Sigmoid colon (tissue), 7 donors: ENCODE results near the gene TP53INP2. TPM values are rescaled to one million over a fixed set of nuclear protein-coding genes. Genes with fewer than 3 reads are reported as not detected.

Experiments
- DNase-seq: peaks from one replicate; pipeline ENCODE4 v3.0.0-alpha.2; 2019
- H3K27ac ChIP-seq, 4 donors: fragments of 200-600 bp; sonication (generic); one replicate each; pipeline ENCODE4 v1.5.1; 2016 to 2019; ENCODE audit warnings: mild to moderate bottlenecking in 1 of 4
- H3K27me3 ChIP-seq, 3 donors: fragments of 200-600 bp; sonication (generic); one replicate each; pipeline ENCODE4 v1.5.1; 2019; ENCODE audit warnings: mild to moderate bottlenecking in 1 of 3
- H3K36me3 ChIP-seq, 4 donors: fragments of 200-600 bp; sonication (generic); one replicate each; pipeline ENCODE4 v1.5.1; 2016 to 2019
- H3K4me1 ChIP-seq, 4 donors: fragments of 200-600 bp; sonication (generic); one replicate each; pipeline ENCODE4 v1.5.1; 2017 to 2019
- H3K4me3 ChIP-seq, 4 donors: fragments of 200-600 bp; sonication (generic); one replicate each; pipeline ENCODE4 v1.5.1; 2017 to 2019; ENCODE audit warnings: mild to moderate bottlenecking in 2 of 4, moderate library complexity in 1 of 4
- H3K9me3 ChIP-seq, 4 donors: fragments of 200-600 bp in 3 of 4; sonication (generic) in 3 of 4; one replicate each; pipeline versions ENCODE4 v1.5.1 to v1.6.1; 2013 to 2019
- EP300 ChIP-seq, 4 donors: sonication (generic); formaldehyde crosslinking; IDR thresholded peaks; one replicate each; pipeline ENCODE4 v1.6.1; 2017; ENCODE audit warnings: antibody characterized with exemption in 4 of 4
- POLR2A ChIP-seq, 2 donors: fragments of 450-650 bp; IDR thresholded peaks; one replicate each; pipeline ENCODE4 v1.6.1; 2016; ENCODE audit warnings: antibody characterized with exemption in 2 of 2, mild to moderate bottlenecking in 2 of 2, moderate library complexity in 2 of 2
- POLR2AphosphoS5 ChIP-seq, 4 donors: sonication (generic); formaldehyde crosslinking; IDR thresholded peaks; one replicate each; pipeline ENCODE4 v1.6.1; 2017; ENCODE audit warnings: antibody characterized with exemption in 4 of 4
- WGBS, 2 donors: extraction: QIAGEN DNeasy Blood & Tissue Kit; methylation state at CpG; one replicate each; pipeline ENCODE4 v1.1.7; 2013; 5-methylcytosine and 5-hydroxymethylcytosine counted together
- intact Hi-C: fragments of 100-400 bp; cut with DNase I; formaldehyde crosslinking; loops from one replicate; pipeline ENCODE4 v1.15.1; 2023
- polyA plus RNA-seq, 3 donors: library from polyadenylated mRNA; stranded (reverse); fragments of 200-250 nt; gene quantifications; one replicate each; pipeline ENCODE4 v1.2.3, GENCODE V29; 2013
- total RNA-seq, 4 donors: library from RNA; depleted of rRNA; stranded (reverse); fragments of >200 nt; gene quantifications; one replicate each; pipeline ENCODE4 v1.1.0, GENCODE V29; 2016
- TF ChIP-seq, protein P1 (sequence below), 4 experiments: fragments of 450-650 bp in 3 of 4; fragments of 200-600 bp in 1 of 4; IDR thresholded peaks; one replicate each; pipeline ENCODE4 v1.5.1; 2016 to 2019; ENCODE audit warnings: antibody characterized with exemption in 4 of 4, mild to moderate bottlenecking in 3 of 4, moderate library complexity in 2 of 4
- donor health status: healthy with polysubstance abuse.
- donor health status: Bipolar disorder and iron deficiency.
- donor health status: healthy.

Gene TP53INP2
- total and polyA plus RNA-seq, 7 donors: 11.5 to 252 (median 30.4) TPM

DNA sequence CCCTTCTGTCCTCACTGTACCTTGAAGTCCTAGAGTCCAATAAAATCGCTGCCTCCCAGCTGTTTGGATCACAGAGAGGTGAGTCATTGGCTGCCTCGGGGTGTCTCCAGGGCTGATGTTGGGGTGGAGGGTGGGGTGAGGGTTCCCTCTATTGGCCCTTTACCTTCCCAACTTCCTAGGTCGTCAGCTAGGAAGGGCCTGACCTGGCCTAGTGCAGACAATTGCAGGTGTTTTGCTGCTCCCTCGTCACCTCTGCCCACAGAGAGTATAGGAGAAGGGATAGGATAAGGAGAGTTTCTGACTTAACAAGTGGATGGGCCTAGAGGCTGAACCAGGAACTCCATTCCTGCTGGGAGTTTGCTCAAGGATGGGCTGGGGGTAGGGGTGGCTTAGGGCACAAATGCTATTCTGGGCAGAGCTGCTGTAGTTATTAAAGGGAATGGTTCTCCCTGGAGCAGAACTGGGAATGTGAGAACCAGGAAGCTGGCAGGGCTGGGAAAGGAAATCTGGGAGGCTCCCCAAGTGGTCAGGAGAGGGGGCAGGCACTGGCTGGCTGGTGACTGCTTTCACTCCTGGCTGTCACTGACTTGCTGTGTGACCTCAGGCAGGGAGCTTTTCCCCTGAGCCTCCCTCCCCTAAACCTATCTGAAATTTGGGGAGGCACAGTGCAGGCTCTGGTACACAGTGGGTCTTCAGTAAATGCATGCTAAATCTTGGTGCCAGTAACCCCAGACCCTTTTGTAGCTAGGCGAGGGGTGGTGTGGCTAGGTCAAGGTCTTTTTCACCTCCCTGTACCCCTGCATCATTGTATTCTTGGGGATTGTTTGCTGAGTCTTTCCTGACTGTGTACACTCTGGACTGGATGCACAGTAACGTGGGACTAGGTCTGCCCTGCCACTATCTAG, 1.5 kb downstream of the TP53INP2 start:
- TF ChIP-seq EP300 (IDR thresholded peaks at IDR 0.05): no peak
- TF ChIP-seq, protein P1, sequence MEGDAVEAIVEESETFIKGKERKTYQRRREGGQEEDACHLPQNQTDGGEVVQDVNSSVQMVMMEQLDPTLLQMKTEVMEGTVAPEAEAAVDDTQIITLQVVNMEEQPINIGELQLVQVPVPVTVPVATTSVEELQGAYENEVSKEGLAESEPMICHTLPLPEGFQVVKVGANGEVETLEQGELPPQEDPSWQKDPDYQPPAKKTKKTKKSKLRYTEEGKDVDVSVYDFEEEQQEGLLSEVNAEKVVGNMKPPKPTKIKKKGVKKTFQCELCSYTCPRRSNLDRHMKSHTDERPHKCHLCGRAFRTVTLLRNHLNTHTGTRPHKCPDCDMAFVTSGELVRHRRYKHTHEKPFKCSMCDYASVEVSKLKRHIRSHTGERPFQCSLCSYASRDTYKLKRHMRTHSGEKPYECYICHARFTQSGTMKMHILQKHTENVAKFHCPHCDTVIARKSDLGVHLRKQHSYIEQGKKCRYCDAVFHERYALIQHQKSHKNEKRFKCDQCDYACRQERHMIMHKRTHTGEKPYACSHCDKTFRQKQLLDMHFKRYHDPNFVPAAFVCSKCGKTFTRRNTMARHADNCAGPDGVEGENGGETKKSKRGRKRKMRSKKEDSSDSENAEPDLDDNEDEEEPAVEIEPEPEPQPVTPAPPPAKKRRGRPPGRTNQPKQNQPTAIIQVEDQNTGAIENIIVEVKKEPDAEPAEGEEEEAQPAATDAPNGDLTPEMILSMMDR (IDR thresholded peaks at IDR 0.05): peak in 2 of 4 experiments; percentile 20 to 27
- no peaks in the 10 kb centered on the region for H3K36me3 ChIP-seq
- no peaks in the 10 kb centered on the region for H3K27me3 ChIP-seq
- H3K9me3 ChIP-seq: no peaks in the 10 kb centered on the region
- no peak for DNase-seq
- peak overlapping the region in 2 of 4 donors; percentile 88 to 94 for H3K4me3 ChIP-seq
- peak overlapping the region; percentile 99 to 100 (median 100) for H3K27ac ChIP-seq
- WGBS, 2 donors: 18 to 53% methylated on average over 6 of the region's 6 CpGs
- intact Hi-C loops: loop anchor here (5.0 kb wide), 1 partner anchor 163 kb away; no protein-coding TSS in a partner anchor
- peaks cover 0 to 39% (median 33%) of the 10 kb centered on the region in 4 donors for H3K4me1 ChIP-seq

DNA sequence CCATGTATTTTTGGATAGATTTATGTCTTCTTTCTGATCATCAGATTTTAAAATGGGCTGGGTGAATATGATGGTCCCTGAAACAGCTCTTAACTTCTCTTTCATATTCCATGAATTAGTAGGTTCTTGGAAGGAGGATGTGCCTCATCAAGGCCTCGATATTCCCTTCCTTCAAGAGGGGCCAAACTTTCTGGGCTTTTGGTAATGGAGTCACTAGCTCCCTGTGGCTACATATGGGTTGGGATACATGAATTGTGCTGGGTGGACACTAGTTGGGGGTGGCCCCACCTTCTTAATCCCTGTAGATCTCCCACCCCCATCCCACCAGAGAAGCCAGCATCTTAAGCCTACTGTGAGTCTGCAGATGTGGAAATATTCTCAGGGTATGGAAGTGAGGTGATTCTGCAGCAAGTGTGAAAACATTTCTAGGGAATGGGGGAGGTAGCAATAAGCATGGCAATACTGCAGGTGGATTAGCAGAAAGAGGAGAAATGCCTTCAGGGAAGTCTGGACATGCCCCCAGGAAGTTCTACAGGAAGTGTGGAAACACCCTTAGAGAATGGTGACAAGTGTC, 2.2 kb downstream of the TP53INP2 start:
- H3K4me3 ChIP-seq: no peak overlapping the region
- intact Hi-C loops: loop anchor here (5.0 kb wide), 1 partner anchor 164 kb away; no protein-coding TSS in a partner anchor
- TF ChIP-seq EP300 (IDR thresholded peaks at IDR 0.05) (no peak), POLR2A (IDR thresholded peaks at IDR 0.05) (no peak), POLR2AphosphoS5 (IDR thresholded peaks at IDR 0.05) (no peak)
- TF ChIP-seq, protein P1 (IDR thresholded peaks at IDR 0.05): no peak
- WGBS, 2 donors: 89 to 90% methylated on average over 1 of the region's 1 CpG
- H3K27me3 ChIP-seq: no peaks in the 10 kb centered on the region
- peak overlapping the region; percentile 99 to 100 (median 100) for H3K27ac ChIP-seq
- no peaks in the 10 kb centered on the region for H3K36me3 ChIP-seq
- DNase-seq: no peak
- no peaks in the 10 kb centered on the region for H3K9me3 ChIP-seq
- H3K4me1 ChIP-seq: peaks cover 0 to 44% (median 36%) of the 10 kb centered on the region in 4 donors

DNA sequence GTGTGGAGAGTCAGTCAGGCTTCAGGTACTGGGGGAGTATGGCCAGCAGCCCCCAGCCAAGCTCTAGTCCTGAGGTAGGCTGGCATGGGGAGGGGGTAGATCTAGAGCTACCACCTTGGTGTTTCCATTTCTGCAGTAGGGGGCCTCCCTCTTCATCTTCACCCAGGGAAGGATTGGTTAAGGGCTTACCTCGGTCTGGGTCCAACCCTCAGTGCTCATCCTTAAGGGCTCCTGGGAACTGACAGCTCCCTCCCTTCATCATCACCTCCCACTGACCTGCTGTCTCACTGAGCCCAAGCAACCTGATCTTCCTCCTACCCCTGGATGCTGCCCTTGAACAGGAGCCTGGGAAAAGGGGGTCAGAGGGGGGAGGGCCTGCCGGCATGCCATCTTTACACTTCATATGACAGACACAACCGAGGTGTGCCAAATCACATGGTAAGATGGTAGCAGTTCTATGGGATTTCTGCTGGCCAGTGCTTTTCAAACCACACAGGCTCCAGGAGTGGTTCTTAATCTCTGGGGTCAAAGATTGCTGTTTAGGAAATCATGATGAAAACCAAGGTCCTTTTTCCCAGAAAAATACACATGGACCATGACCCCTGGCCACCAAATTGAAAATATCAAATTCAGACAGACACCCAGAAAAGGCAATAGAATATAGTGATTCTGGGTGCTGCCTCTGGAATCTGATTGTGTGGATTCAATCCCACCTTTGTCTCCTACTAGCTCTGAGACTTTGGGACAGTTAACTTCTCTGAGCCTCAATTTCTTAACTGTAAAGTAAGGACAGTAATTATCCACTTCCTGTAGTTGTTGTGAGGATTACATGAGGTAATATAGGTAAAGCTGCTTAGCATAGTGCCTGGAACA, 3.0 kb downstream of the TP53INP2 start:
- Histone ChIP-seq H3K27me3 (no peaks in the 10 kb centered on the region), H3K36me3 (peaks cover 0 to 4% (median 0%) of the 10 kb centered on the region in 4 donors), H3K4me3 (no peak overlapping the region), H3K4me1 (peaks cover 0 to 44% (median 36%) of the 10 kb centered on the region in 4 donors), H3K27ac (peak overlapping the region in 3 of 4 donors; percentile 11 to 99 (median 92)), H3K9me3 (no peaks in the 10 kb centered on the region)
- no peak for DNase-seq
- intact Hi-C loops: loop anchor here (5.0 kb wide), 1 partner anchor 165 kb away; no protein-coding TSS in a partner anchor
- TF ChIP-seq, protein P1 (IDR thresholded peaks at IDR 0.05): no peak
- TF ChIP-seq POLR2AphosphoS5 (IDR thresholded peaks at IDR 0.05): no peak
- TF ChIP-seq POLR2A (IDR thresholded peaks at IDR 0.05): no peak
- no peak for TF ChIP-seq EP300 (IDR thresholded peaks at IDR 0.05)
- 86 to 91% methylated on average over 3 of the region's 3 CpGs for WGBS, 2 donors

DNA sequence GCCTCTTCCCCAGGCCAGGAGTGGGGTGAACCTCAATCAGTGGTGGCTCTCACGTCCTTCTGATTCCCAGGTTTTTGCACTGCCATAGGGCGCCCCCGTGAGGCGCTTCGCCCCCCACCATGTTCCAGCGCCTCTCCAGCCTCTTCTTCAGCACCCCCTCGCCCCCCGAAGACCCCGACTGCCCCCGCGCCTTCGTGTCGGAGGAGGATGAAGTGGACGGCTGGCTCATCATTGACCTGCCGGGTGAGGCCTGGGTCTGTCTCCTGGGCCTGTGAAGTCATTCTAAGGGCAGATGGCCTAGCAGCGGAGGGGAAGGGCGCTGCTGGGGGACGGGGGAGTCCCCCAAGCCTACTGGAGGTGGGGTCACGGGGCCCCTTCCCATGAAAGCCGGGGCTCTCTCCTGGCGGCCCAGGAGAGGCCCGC, 4.5 kb downstream of the TP53INP2 start:
- H3K4me3 ChIP-seq: peak overlapping the region; percentile 63 to 74 (median 66)
- H3K4me1 ChIP-seq: peaks cover 0 to 40% (median 32%) of the 10 kb centered on the region in 4 donors
- TF ChIP-seq POLR2AphosphoS5 (IDR thresholded peaks at IDR 0.05) (no peak), POLR2A (IDR thresholded peaks at IDR 0.05) (no peak), EP300 (IDR thresholded peaks at IDR 0.05) (no peak)
- TF ChIP-seq, protein P1 (IDR thresholded peaks at IDR 0.05): peak; percentile 7 to 49 (median 33)
- H3K27me3 ChIP-seq: no peaks in the 10 kb centered on the region
- H3K36me3 ChIP-seq: peaks cover 0 to 19% (median 0%) of the 10 kb centered on the region in 4 donors
- no peaks in the 10 kb centered on the region for H3K9me3 ChIP-seq
- intact Hi-C loops: loop anchor here (2.0 to 5.0 kb wide), 2 partner anchors 166 to 396 kb away; no protein-coding TSS in a partner anchor
- peak overlapping the region; percentile 88 to 97 (median 94) for H3K27ac ChIP-seq
- 3 to 4% methylated on average over 22 of the region's 22 CpGs for WGBS, 2 donors
- peak; percentile 79 for DNase-seq
